ENCODE results near the gene ACOXL. TPM values are rescaled to one million over a fixed set of nuclear protein-coding genes. Genes with fewer than 3 reads are reported as not detected.

ACOXL gene
- total RNA-seq, 6 experiments from 2014 or later, result not detected

DNA sequence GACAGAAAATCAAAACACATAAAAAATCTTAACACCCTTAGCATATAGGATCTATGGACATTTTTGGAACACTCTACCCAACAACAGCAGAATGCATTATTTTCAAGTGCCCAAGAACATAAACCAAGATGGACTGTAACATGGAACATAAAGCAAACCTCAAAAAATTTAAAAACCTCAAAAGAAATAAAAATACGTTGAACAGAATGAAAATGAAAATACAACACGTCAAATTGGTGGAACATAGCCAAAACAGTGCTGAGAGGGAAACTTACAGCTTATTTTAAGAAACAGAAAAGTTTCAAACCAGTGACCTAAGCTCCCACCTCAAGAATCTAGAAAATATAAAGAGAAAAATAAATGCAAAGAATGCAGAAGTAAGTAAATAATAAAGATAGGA lies 330.0 kb downstream of the ACOXL start:
- ATAC-seq (no peak), DNase-seq (no peak)
- H3K27me3 ChIP-seq, result no peaks in the 10 kb centered on the region
- intact Hi-C loops (cut with DNase I), result no loop called here
- TF ChIP-seq POLR2A (IDR thresholded peaks at IDR 0.05), result no peak
- TF ChIP-seq, protein P1, sequence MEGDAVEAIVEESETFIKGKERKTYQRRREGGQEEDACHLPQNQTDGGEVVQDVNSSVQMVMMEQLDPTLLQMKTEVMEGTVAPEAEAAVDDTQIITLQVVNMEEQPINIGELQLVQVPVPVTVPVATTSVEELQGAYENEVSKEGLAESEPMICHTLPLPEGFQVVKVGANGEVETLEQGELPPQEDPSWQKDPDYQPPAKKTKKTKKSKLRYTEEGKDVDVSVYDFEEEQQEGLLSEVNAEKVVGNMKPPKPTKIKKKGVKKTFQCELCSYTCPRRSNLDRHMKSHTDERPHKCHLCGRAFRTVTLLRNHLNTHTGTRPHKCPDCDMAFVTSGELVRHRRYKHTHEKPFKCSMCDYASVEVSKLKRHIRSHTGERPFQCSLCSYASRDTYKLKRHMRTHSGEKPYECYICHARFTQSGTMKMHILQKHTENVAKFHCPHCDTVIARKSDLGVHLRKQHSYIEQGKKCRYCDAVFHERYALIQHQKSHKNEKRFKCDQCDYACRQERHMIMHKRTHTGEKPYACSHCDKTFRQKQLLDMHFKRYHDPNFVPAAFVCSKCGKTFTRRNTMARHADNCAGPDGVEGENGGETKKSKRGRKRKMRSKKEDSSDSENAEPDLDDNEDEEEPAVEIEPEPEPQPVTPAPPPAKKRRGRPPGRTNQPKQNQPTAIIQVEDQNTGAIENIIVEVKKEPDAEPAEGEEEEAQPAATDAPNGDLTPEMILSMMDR (IDR thresholded peaks at IDR 0.05), result no peak
- H3K36me3 ChIP-seq, result no peaks in the 10 kb centered on the region
- WGBS (ENCODE audit: insufficient coverage, low coverage, low lambda C conversion rate, missing lambda C conversion rate), result 29% methylated on average over 2 of the region's 2 CpGs
- no peaks in the 10 kb centered on the region for H3K4me1 ChIP-seq
- no peak overlapping the region for H3K4me3 ChIP-seq
- no peak overlapping the region for H3K27ac ChIP-seq
- H3K9me3 ChIP-seq, result peaks cover 0 to 4% (median 0%) of the 10 kb centered on the region in 4 donors

DNA sequence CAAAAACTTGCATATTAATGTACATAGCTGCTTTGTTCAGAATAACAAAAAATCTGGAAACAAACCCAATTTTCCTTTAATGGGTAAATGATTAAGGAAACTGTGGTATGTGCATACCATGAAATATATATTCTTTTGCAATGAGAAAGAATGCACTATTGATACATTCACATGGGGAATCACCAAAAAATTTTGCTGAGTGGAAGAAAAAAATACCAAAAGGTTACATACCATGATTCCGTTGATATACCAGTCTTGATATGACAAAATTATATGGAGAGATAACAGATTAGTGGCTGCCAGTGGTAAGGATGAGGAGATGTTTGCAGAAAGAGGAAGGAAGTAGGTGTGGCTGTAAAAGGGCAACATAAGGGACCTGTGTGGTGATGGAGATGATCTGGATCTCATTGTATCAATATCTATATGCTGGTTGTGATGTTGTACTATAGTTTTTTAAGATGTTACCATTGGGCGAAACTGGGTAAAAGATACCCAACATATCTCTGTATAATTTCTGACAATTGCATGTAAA lies 333.8 kb downstream of the ACOXL start:
- H3K9me3 ChIP-seq, result peaks cover 0 to 4% (median 0%) of the 10 kb centered on the region in 4 donors
- H3K36me3 ChIP-seq, result no peaks in the 10 kb centered on the region
- intact Hi-C loops (cut with DNase I), result no loop called here
- no peaks in the 10 kb centered on the region for H3K4me1 ChIP-seq
- 67% methylated on average over 2 of the region's 2 CpGs for WGBS (ENCODE audit: insufficient coverage, low coverage, low lambda C conversion rate, missing lambda C conversion rate)
- ATAC-seq (no peak), DNase-seq (no peak)
- no peak for TF ChIP-seq POLR2A (IDR thresholded peaks at IDR 0.05)
- TF ChIP-seq, protein P1 (IDR thresholded peaks at IDR 0.05), result no peak
- H3K27me3 ChIP-seq, result no peaks in the 10 kb centered on the region
- no peak overlapping the region for H3K4me3 ChIP-seq
- H3K27ac ChIP-seq, result no peak overlapping the region

DNA sequence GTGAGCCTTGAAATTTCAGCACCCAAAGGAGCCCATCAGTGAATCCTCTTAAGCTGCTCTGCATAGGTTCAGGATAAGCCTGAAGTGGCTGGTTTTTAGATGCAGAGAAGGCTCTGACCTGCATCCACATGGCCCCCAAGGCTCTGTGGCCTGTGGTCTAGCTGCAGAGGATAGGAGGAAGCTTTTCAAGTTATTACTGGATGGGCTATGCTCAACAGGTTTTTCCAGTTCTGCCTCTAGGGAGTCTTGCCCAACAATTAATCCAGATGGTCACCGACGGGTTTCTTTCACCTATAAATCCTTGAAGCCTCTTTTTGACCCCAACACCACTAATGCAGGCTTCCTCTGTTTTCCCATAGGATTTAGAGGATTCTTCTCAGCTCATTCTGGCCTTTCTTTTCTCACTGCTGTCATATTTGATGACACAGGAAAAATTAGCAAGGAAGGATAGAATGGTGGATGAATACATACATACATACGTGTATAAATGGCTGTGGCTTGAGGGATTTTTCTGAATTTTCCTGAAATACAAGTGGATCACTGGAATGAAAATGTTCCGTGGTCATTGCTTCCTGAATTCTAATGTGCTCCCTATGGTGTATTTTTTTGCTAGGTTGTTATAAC lies 336.2 kb downstream of the ACOXL start:
- Histone ChIP-seq H3K27ac (no peak overlapping the region), H3K36me3 (no peaks in the 10 kb centered on the region), H3K27me3 (no peaks in the 10 kb centered on the region), H3K4me3 (no peak overlapping the region), H3K4me1 (no peaks in the 10 kb centered on the region), H3K9me3 (no peaks in the 10 kb centered on the region)
- WGBS (ENCODE audit: insufficient coverage, low coverage, low lambda C conversion rate, missing lambda C conversion rate), result 58% methylated on average over 4 of the region's 4 CpGs
- DNase-seq (no peak), ATAC-seq (no peak)
- TF ChIP-seq POLR2A (IDR thresholded peaks at IDR 0.05), result no peak
- TF ChIP-seq, protein P1 (IDR thresholded peaks at IDR 0.05), result no peak
- intact Hi-C loops (cut with DNase I), result no loop called here

DNA sequence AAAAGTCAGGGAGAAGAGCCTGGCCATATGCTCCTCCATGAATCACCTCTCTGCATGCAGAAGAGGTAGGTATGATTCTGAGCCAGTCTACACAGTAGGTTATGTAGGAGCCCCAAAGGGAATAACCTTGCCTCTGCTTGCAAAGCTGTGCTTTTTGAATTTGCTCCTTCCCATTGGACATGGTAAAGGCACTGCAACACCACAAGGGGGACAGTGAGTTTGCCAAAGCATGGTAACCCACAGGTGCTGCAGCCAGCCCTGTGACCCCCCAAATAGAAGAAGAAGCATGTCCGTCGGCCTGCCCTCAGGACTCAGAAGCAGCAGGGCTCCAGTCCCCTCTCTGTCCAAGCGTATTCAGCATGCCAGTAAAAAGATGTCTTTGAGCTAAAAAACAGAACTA lies 337.3 kb downstream of the ACOXL start:
- no peaks in the 10 kb centered on the region for H3K36me3 ChIP-seq
- DNase-seq (no peak), ATAC-seq (no peak)
- peaks cover 0 to 10% (median 0%) of the 10 kb centered on the region in 4 donors for H3K9me3 ChIP-seq
- TF ChIP-seq, protein P1 (IDR thresholded peaks at IDR 0.05), result no peak
- no peak for TF ChIP-seq POLR2A (IDR thresholded peaks at IDR 0.05)
- no peak overlapping the region for H3K27ac ChIP-seq
- intact Hi-C loops (cut with DNase I), result no loop called here
- no peak overlapping the region for H3K4me3 ChIP-seq
- no peaks in the 10 kb centered on the region for H3K4me1 ChIP-seq
- 100% methylated on average over 1 of the region's 3 CpGs for WGBS (ENCODE audit: insufficient coverage, low coverage, low lambda C conversion rate, missing lambda C conversion rate)
- H3K27me3 ChIP-seq, result no peaks in the 10 kb centered on the region

All from right lobe of liver (tissue), 6 donors.